Stimulated activated CD4-positive, alpha-beta T cell treated with anti-CD3 and anti-CD28 coated beads, Interleukin-12 subunit alpha, Interleukin-12 subunit beta, amount 100 ng/mL, for 24 hours (primary cell): ENCODE results near the gene ITIH1.
A peak's percentile ranks its signal among the peaks of the same experiment; 100 is the strongest.

Source experiments
- DNase-seq, 2 experiments: peaks; one replicate each; pipeline ENCODE4 v3.0.0-alpha.2; 2020; ENCODE audit warnings: low read depth in 2 of 2

Gene ITIH1

GRCh38 chr3:52813810-52814209 lies 36.4 kb downstream of the ITIH1 start:
- no peak for DNase-seq

DNA sequence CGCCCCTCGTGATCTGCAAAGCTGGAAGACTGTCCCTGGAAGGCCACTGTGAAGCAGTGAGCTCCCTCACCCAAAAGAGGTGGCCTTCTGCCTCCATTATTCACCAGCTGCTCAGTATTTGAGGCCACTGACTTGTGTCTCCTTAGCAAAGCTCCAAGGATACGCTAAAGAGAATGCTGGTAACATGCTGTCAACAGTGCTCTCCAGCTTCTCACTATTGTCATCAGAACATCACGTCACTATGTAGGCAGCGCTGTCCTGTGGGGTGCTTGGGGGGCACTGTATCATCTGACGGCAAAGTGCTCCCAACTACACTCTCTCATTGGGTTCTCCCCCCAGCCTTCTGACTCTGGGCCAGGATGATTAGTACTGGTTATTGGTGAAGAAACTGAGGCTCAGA lies 38.8 kb downstream of the ITIH1 start:
- DNase-seq = no peak

GRCh38 chr3:52816654-52817053 lies 39.3 kb downstream of the ITIH1 start:
- DNase-seq = no peak

- DNase-seq = no peak
Measured at GRCh38 chr3:52817221-52817620, 39.8 kb downstream of the ITIH1 start.

DNA sequence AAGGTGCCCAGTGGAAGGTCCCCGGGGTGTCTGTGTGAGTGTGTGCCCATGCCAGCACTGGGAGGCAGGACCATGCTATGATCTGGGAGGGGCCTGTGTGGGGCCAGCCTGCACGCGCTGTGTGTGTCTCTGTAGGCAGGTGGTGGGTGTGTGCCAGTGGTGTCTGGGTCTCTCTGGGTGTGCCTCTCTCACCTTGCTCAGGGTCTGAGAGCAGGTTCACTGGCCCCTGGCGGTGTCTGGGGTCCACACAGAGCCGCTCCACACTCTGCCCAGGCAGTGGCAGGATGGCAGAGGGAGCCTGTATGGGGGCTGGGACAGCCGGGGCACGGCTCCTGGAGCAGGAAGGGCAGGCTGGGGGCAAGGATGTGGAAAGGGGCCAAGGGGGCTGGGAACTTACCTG lies 40.5 kb downstream of the ITIH1 start:
- DNase-seq = no peak

DNA sequence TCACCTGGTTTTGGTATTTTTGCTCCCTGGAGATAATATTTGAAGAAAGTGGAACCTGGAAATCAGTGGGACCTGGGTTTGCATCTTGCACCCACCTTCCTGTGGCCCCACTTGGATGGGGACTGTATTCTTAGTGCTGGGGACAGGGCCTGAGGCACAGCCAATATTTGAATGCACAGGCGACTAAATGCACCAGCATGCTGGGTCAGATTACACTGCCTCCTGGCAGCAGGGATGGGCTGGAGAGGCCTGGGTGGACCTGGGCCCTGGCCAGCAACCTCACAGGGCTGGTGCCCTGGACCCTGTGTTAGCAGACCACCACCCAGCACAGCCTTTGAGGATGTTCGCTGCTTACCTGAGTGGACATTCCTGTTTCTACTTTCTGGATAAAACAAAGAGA lies 42.5 kb downstream of the ITIH1 start:
- no peak for DNase-seq

- peak in 1 of 2 experiments; percentile 9 for DNase-seq
Measured at GRCh38 chr3:52820736-52821135, 43.3 kb downstream of the ITIH1 start.

DNA sequence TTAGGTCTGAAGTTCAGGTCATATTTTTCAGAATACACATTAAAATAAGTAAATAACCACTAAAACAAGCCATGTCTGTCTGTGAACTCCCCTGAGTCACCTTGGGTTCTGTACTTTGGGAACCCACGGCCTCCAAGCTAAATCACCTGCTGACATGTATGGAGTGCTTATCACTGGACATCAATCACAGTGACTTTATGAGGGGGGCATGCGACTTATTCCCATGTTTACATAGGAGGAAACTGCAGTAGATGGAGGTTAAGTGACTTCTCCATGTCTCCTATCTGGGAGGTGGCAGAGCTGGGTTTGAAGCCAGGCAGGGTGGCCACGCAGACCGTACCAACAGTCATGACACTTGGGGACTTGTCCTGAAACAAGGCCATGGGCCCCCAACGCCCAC lies 45.0 kb downstream of the ITIH1 start:
- no peak for DNase-seq

GRCh38 chr3:52824037-52824436 lies 46.6 kb downstream of the ITIH1 start:
- DNase-seq = no peak

- DNase-seq = no peak
Measured at GRCh38 chr3:52827441-52827840, 50.0 kb downstream of the ITIH1 start.

- no peak for DNase-seq
Measured at GRCh38 chr3:52827866-52828376, 50.5 kb downstream of the ITIH1 start.

GRCh38 chr3:52829482-52829881 lies 52.1 kb downstream of the ITIH1 start:
- DNase-seq = no peak

DNA sequence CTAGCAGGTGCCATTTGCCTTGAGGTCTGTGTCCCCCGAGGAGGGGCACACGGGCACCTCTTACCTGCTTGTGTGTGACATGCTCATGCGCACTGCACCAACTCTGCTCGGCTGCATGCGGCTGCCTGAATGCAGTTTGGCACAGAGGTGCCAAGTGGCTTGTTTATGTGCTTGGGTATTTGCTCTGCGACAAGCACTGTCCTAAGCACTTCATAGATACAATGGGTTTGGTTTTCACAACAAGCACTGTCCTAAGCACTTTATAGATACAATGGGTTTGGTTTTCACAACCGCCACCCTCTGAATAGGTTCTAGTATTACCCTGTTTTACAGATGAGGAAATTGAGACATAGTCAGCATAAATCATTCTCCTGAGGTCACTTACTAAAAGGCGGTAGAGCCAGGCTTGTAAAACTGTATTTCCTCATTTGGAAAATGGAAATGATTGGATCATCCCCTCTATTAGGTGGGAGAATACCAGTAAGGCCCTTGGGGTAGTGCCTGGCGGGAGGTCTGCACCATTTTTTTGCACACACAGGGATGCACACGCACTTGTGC lies 52.6 kb downstream of the ITIH1 start:
- no peak for DNase-seq

DNA sequence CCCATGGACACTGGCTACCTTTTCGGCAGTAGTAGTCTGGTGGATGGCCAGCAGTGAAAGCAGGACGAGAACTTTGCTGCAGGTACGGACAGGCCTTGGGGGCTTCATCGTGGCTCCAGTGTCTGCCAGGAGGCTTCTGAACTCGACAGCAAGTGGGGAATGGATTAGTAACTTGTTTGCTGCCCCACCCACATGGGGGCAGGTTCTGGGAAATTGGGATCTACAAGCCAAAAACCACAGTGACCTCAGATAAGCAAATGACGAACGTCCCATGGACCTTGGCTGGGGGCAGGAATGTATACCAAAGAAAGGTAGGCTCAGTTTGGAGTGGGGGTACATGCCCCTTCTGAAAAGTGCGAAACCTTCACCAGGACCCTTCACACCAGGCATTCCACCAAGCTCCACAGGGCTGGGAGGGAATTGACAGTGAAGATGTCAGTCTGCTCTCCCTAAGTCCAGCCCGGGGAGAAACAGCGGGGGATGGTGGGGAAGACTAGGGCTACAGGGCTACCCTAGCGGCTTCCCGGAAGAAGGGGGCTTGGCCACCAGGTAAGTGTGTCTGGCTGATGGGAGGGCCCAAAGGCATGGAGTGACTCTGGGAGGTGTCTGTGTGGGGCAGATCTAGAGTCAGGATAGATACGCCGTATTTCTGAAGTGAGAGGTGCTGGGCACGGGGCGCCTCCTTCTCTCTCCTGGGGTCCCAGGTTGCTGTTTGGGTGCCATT lies 53.3 kb downstream of the ITIH1 start, which contains the start of gene ITIH4:
TSS of gene ITIH4 (minus strand) at position 138 of the 724 bp plus-strand sequence. CDS start at position 108, 30 bp downstream.
- no peak for DNase-seq

GRCh38 chr3:52831500-52832301 lies 54.3 kb downstream of the ITIH1 start:
- no peak for DNase-seq

GRCh38 chr3:52833202-52833601 lies 55.8 kb downstream of the ITIH1 start:
- DNase-seq = no peak

DNA sequence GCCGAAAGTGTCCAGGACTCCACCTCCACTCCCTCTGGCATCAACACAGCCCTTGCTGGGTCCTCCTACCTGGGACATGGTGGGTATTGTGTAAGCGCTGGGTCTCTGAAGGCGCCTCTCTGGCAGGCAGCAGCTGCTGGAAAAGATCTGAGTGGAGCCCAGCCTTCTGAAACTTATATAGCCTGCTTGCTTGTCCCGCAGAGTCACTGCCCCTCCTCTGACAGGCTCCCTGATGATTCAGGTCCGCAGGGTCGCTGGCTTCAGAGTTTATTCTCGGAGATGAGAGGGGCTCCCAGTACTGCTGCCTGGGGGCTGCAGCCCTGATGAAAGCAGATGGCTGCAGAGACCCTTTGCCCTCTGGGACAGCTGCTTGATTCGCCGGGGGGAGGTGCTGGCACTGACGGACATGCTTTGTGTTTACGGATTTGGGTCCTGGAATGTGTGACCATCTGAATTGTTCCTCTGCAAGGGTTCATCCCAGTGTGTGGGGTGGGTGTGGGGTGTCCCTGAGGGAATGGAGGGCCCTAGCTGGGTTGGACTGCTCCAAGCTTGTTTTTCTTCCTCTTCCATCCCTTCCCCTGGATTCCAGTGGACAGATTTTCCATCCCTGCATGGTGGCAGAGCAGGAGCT lies 57.6 kb downstream of the ITIH1 start, which contains the start of gene MUSTN1:
TSS of gene MUSTN1 (minus strand) at position 149 of the 631 bp plus-strand sequence. CDS start at position 78, 71 bp downstream.
- no peak for DNase-seq

GRCh38 chr3:52835766-52836470 lies 58.5 kb downstream of the ITIH1 start:
- DNase-seq = no peak

GRCh38 chr3:52836471-52836845 lies 59.1 kb downstream of the ITIH1 start:
- no peak for DNase-seq

DNA sequence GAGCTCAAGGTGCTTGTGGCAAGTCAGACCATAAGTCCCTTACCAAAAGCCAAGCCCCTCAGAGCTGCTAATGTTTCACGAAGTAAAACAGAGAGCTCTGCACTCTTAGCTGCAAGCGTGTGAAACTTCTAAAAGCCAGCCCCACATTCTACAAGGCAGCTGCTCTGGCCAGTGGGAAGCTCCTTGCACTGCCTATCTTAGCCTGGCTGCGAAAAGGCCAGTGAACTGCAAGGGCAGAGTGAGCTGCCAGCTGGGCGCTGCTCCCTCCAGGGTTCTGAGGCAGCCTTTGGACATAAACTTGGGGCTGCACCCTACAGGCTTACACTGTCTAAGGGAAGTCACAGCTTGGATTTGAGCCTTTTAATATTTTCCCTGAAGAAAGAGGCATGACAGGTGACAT lies 59.6 kb downstream of the ITIH1 start:
- no peak for DNase-seq

DNA sequence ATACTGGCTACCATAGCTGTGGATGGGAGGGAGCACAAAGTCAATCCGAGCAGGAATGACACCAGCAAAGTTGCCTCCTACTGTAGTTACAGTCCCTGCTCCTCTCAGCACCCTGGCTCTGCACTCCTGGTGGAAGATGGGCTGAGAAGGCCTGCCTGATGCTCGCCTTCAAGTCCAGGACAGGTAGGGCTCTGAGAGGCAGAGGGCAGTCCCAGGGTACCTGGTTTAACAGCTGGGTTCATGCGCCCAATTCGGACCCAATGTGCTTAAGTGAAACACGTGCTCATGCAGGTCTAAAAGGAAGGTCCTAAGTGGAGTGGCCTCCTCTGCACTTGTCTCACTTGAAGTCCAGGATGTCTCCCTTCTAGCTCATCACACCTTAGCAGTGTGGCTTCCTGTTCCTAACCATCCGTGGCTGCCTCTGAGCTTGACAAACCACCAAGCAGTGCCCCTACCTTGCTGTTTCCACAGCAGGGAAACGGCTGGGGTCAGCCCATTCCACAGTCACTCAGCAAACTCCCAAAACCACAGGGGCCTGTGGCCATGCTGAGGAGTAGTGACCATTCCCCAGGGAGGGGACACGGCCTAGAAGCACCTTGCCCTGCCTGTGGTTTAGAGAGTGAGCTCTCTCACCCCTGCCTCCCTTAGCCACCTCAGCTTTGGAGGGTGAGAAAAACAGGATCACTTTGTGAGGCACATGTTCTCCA lies 61.3 kb downstream of the ITIH1 start:
- no peak for DNase-seq
